Spinal cord (tissue), 10 donors: ENCODE measurements around the gene AGBL2. TPM values are rescaled to one million over a fixed set of nuclear protein-coding genes. Genes with fewer than 3 reads are reported as not detected.
A peak's percentile ranks its signal among the peaks of the same experiment; 100 is the strongest.
"Not testable (repeated sequence)": the region's sequence is repeated elsewhere in the genome, so short reads cannot be mapped to it uniquely, and the experiment has no call there.

ENCODE experiments used
- DNase-seq, 6 donors: peaks; one replicate each; pipeline versions ENCODE4 v3.0.0 to v3.0.0-alpha.2; 2013 to 2015; ENCODE audit warnings: low spot score in 6 of 6, low read depth in 4 of 6
- H3K27ac ChIP-seq: one replicate; pipeline ENCODE4 v1.5.1; 2013; ENCODE audit warnings: low read depth, low read length, control low read depth
- H3K27me3 ChIP-seq: one replicate; pipeline ENCODE4 v1.6.1; 2013; ENCODE audit warnings: low read length; ENCODE audit not compliant: control insufficient read depth, insufficient read depth
- H3K36me3 ChIP-seq: one replicate; pipeline ENCODE4 v1.6.1; 2013; ENCODE audit warnings: low read length; ENCODE audit not compliant: control insufficient read depth, insufficient read depth
- H3K4me1 ChIP-seq: one replicate; pipeline ENCODE4 v1.6.1; 2013; ENCODE audit warnings: low read length; ENCODE audit not compliant: control insufficient read depth, insufficient read depth
- H3K4me3 ChIP-seq: one replicate; pipeline ENCODE4 v1.5.1; 2013; ENCODE audit warnings: low read depth, low read length, control low read depth
- H3K9me3 ChIP-seq: one replicate; pipeline ENCODE4 v1.6.1; 2013; ENCODE audit warnings: low read length; ENCODE audit not compliant: control insufficient read depth, insufficient read depth
- WGBS: methylation state at CpG from one replicate; pipeline ENCODE4 v1.1.5; 2013; ENCODE audit warnings: missing lambda C conversion rate; ENCODE audit not compliant: insufficient coverage; 5-methylcytosine and 5-hydroxymethylcytosine counted together
- long read RNA-seq, 4 donors: transcript quantifications; one replicate each; lab custom pipeline, GENCODE V29; 2026
- polyA plus RNA-seq, 2 donors: library from polyadenylated mRNA; unstranded; fragments of 120-200 nt; gene quantifications; one replicate each; pipeline ENCODE4 v1.2.1, GENCODE V29; 2013; ENCODE audit not compliant: insufficient read length in 2 of 2
- total RNA-seq, 2 donors: library from RNA; depleted of rRNA in 1 of 2; stranded (reverse); fragments of 120-200 nt in 1 of 2; fragments of >200 nt in 1 of 2; gene quantifications; one replicate each; pipeline versions ENCODE4 v1.2.3 to v1.2.4, GENCODE V29; 2013 to 2014
- donor health status: healthy.

AGBL2 gene, protein sequence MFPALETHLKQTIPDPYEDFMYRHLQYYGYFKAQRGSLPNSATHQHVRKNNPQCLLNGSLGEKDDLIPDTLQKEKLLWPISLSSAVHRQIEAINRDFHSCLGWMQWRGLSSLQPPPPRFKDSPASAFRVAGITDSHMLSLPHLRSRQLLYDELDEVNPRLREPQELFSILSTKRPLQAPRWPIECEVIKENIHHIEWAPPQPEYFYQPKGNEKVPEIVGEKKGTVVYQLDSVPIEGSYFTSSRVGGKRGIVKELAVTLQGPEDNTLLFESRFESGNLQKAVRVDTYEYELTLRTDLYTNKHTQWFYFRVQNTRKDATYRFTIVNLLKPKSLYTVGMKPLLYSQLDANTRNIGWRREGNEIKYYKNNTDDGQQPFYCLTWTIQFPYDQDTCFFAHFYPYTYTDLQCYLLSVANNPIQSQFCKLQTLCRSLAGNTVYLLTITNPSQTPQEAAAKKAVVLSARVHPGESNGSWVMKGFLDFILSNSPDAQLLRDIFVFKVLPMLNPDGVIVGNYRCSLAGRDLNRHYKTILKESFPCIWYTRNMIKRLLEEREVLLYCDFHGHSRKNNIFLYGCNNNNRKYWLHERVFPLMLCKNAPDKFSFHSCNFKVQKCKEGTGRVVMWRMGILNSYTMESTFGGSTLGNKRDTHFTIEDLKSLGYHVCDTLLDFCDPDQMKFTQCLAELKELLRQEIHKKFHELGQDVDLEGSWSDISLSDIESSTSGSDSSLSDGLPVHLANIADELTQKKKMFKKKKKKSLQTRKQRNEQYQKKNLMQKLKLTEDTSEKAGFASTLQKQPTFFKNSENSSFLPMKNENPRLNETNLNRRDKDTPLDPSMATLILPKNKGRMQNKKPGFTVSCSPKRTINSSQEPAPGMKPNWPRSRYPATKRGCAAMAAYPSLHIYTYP
- total RNA-seq (1 to 10 TPM; 1.5 to 7.7 TPM), polyA plus RNA-seq (1 to 10 TPM; 5.6 to 7.1 TPM)
- long read RNA-seq, donor 1: 0 reads
- long read RNA-seq, donor 2: 0 reads
- long read RNA-seq, donor 3: 0 reads
- long read RNA-seq, donor 4: 0 reads

DNA sequence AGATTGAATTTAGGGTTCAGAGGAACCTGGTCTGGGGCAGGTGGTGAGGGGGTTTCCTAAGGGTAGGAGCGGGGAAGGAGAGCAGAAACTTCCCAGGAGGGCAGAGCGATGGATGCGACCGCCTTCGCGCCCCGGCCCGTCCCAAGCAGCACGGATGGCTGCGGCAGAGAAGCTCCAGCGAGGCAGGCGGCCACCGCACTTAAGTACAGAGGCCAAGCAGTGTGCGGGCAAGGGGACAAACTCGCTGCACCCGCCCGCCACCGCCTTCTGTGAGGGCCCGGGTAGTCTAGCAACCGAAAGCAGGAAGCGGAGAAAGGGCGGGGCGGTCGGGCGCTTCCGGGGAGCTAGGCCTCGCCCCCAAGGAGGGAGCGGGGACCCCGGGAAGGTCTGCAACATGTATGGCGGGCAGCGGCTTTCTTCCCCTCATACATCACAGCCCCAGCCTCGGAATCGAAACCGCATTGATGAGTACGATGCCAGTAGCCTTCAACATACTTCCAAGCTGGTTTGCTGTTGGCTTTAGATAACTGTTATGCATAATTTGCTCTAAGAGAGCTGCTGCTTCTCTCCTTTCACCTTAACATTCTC is at the start of gene AGBL2:
Gene AGBL2 (minus strand): TSS at position 288 of the 588 bp plus-strand sequence. CDS start 719 bp downstream, outside the sequence.
- H3K9me3 ChIP-seq: no peaks in the 10 kb centered on the region
- H3K27me3 ChIP-seq: no peaks in the 10 kb centered on the region
- peaks cover 8% of the 10 kb centered on the region for H3K4me1 ChIP-seq
- WGBS: 2% methylated on average over 28 of the region's 35 CpGs
- H3K36me3 ChIP-seq: peaks cover 28% of the 10 kb centered on the region
- peak within 1 kb of the TSS; percentile 36 for H3K27ac ChIP-seq
- peak within 1 kb of the TSS; percentile 55 for H3K4me3 ChIP-seq
- DNase-seq: peak; percentile 17 to 88 (median 56)

DNA sequence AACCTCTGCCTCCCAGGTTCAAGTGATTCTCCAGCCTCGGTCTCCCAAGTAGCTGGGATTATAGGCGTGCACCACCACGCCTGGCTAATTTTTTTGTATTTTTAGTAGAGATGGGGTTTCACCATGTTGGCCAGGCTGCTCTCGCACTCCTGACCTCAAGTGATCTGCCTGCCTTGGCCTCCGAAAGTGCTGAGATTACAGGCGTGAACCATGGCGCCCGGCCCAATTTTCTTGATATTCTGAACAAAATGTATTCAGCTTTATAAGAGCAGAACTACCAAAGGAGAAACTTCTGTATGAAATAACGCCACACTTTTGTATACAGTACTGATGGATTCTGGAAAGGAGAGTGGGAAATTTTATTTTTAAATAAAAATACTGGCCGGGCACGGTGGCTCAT is 44.1 kb upstream of the AGBL2 start:
- not testable (repeated sequence) for H3K4me1 ChIP-seq, H3K4me3 ChIP-seq, DNase-seq, H3K27ac ChIP-seq, H3K9me3 ChIP-seq, H3K27me3 ChIP-seq
- WGBS: 100% methylated on average over 1 of the region's 11 CpGs
- peaks cover 67% of the 10 kb centered on the region for H3K36me3 ChIP-seq

DNA sequence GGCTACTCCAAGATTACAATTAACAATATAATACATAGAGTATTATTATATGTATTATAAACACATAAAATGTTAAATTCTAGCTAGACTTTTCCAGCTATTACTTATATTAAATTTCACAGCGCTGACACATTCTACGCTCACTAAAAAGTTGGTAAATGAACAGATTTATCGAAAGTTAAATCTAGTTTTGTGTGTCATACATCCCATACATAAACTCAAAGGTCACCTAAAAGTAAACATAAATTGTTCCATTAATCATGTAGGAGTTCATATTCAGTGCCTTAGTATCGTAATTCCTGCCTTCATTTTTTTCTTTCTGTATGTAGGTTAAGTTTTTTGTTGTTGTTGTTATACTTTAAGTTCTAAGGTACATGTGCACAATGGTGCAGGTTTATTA is 41.0 kb upstream of the AGBL2 start:
- DNase-seq: no peak
- no peak overlapping the region for H3K4me3 ChIP-seq
- no peaks in the 10 kb centered on the region for H3K4me1 ChIP-seq
- no peaks in the 10 kb centered on the region for H3K27me3 ChIP-seq
- no CpG with 5 or more reads among the region's 4 CpGs for WGBS
- peaks cover 70% of the 10 kb centered on the region for H3K36me3 ChIP-seq
- H3K27ac ChIP-seq: no peak overlapping the region
- no peaks in the 10 kb centered on the region for H3K9me3 ChIP-seq

DNA sequence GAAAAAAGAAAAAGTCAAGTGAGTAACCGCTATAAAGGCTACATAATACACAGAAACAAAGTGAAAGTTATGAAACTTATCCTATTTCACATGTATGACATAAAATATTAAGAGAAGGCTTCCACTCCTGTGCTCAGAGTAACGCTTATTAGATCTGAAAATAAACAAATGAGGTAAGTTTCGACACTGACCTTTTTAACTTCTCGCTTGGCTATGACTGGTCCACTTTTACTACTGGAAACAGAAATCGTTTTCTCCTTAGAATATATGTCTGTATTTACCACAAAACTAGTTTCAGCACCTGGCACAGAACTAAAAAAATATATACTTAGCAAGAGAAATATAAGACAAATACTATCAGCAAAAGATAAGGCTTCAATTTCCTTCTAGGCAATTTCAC is 35.6 kb upstream of the AGBL2 start:
- no peaks in the 10 kb centered on the region for H3K4me1 ChIP-seq
- H3K9me3 ChIP-seq: no peaks in the 10 kb centered on the region
- DNase-seq: no peak
- H3K4me3 ChIP-seq: no peak overlapping the region
- H3K36me3 ChIP-seq: peaks cover 80% of the 10 kb centered on the region
- no CpG with 5 or more reads among the region's 5 CpGs for whole genome bisulfite sequencing
- H3K27ac ChIP-seq: no peak overlapping the region
- no peaks in the 10 kb centered on the region for H3K27me3 ChIP-seq

DNA sequence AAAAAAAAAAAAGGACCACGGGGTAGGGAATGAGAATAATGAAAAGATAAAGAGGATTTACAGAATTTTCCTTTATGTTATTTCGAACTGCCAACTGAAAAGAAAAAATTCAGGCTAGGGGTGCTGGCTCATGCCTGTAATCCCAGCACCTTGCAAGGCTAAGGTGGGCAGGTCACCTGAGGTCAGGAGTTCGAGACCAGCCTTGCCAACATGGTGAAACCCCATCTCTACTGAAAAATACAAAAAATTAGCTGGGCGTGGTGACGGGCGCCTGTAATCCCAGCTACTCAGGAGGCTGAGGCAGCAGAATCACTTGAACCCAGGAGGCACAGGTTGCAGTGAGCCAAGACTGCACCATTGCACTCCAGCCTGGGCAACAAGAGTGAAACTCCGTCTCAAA is 27.3 kb upstream of the AGBL2 start:
- peaks cover 73% of the 10 kb centered on the region for H3K36me3 ChIP-seq
- not testable (repeated sequence) for H3K27me3 ChIP-seq, H3K9me3 ChIP-seq, H3K4me1 ChIP-seq, DNase-seq, H3K4me3 ChIP-seq, H3K27ac ChIP-seq
- 97% methylated on average over 3 of the region's 7 CpGs for WGBS

DNA sequence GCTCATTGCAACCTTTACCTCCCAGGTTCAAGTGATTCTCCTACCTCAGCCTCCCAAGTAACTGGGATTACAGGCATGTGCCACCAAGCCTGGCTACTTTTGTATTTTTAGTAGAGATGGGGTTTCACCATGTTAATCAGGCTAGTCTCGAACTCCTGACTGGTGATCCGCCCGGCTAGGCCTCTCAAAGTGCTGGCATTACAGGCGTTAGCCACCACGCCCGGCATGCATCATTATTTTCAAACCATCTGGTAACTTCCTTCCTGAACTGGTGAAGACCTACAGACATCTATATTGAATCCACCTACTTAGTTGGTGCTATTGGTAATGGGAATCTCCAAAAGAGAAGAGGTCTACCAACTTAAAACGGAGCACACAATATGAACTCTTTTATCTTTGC is 22.6 kb upstream of the AGBL2 start:
- DNase-seq, H3K4me1 ChIP-seq, H3K9me3 ChIP-seq, H3K4me3 ChIP-seq, H3K27me3 ChIP-seq, H3K27ac ChIP-seq: not testable (repeated sequence)
- H3K36me3 ChIP-seq: peaks cover 67% of the 10 kb centered on the region
- no CpG with 5 or more reads among the region's 7 CpGs for WGBS

DNA sequence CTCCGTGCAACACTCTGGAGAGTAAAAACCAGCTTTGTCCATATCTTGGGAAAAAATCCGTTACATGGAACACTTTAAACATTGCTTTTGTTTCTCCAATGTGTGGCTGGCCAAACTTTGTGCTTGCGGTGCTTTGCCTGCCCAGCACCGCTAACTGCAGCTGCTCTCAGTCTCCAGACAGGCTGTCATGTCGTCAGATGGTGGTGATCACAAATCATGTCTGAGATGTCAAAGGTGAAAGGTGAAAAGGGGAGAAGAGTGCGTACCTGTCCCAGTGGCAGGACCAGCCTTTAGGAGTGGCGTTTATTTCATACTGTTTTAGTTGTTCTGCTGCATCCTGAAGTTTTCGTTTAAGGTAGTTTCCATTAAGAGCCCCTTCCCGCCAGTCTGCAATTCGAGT is 17.1 kb upstream of the AGBL2 start:
- no peak for DNase-seq
- no peaks in the 10 kb centered on the region for H3K9me3 ChIP-seq
- H3K36me3 ChIP-seq: peaks cover 50% of the 10 kb centered on the region
- no peaks in the 10 kb centered on the region for H3K27me3 ChIP-seq
- WGBS: 46% methylated on average over 8 of the region's 10 CpGs
- no peak overlapping the region for H3K4me3 ChIP-seq
- no peak overlapping the region for H3K27ac ChIP-seq
- peaks cover 4% of the 10 kb centered on the region for H3K4me1 ChIP-seq

DNA sequence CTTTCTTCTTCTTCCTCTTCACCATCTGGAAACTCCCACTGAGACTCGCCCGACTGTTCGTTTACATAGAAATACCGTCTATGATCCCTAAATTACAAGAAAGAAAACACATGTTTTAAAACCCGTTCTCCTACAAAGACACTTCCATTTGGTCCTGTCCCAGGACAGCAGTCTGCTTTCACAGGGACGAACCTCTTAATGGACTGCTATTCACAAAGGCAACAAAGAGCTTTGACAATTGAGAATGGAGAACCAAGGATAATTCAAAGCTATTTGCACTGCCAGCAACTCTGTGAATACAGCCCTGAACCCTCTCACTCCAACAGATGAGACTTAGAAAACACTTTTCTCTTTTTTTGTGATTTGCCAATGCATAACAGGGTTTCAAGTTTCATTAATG is 16.3 kb upstream of the AGBL2 start:
- H3K27me3 ChIP-seq: no peaks in the 10 kb centered on the region
- H3K4me3 ChIP-seq: no peak overlapping the region
- H3K36me3 ChIP-seq: peaks cover 48% of the 10 kb centered on the region
- DNase-seq: peak in 2 of 6 donors; percentile 29 to 61
- WGBS: 8% methylated on average over 6 of the region's 6 CpGs
- no peak overlapping the region for H3K27ac ChIP-seq
- peaks cover 4% of the 10 kb centered on the region for H3K4me1 ChIP-seq
- no peaks in the 10 kb centered on the region for H3K9me3 ChIP-seq

DNA sequence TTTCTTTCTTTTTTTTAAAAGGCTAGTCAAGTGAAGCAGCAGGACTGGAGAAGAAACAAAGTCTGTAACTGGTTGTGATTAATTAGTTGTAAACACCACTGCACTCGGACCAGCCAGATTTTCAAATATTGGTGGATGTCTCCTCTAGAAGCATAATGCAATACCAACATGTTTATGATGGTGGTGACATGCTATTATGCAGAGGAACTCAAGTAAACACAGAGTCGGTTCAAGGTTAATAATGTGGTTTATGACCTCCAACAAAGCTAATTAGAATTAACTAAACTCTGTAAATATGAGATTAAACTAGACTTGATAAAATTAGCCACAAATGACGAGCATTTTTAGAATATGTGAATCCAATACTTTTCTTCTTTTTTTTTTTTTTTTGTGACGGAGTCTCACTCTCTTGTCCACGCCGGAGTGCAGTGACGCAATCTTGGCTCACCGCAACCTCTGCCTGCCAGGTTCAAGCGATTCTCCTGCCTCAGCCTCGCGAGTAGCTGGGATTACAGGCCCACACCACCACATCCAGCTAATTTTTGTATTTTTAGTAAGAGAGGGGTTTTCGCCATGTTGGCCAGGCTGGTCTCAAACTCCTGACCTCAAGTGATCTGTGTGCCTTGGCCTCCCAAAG is 11.8 kb upstream of the AGBL2 start:
- Histone ChIP-seq H3K9me3 (no peaks in the 10 kb centered on the region), H3K36me3 (peaks cover 45% of the 10 kb centered on the region), H3K4me1 (peaks cover under 1% of the 10 kb centered on the region), H3K27ac (no peak overlapping the region), H3K27me3 (no peaks in the 10 kb centered on the region), H3K4me3 (no peak overlapping the region)
- WGBS: no CpG with 5 or more reads among the region's 12 CpGs
- DNase-seq: no peak
